CD14-positive monocyte (primary cell): ENCODE data around the gene MESD. TPM values are rescaled to one million over a fixed set of nuclear protein-coding genes. Genes with fewer than 3 reads are reported as not detected.

Source experiments
- DNase-seq, 3 donors: peaks; one replicate each; pipeline ENCODE4 v3.0.0-alpha.2; 2011 to 2022
- H2AFZ ChIP-seq: 2 replicates; pipeline ENCODE4 v1.6.0; 2012; ENCODE audit warnings: mild to moderate bottlenecking, low read depth, low read length, inconsistent platforms; ENCODE audit not compliant: insufficient read depth, poor library complexity, severe bottlenecking
- H3K27ac ChIP-seq, 2 donors: 1 replicate in 1 of 2; 2 replicates in 1 of 2; pipeline ENCODE4 v1.5.1; 2012 to 2013; ENCODE audit warnings: low read length in 2 of 2, control low read depth in 1 of 2, inconsistent platforms in 1 of 2, low read depth in 1 of 2, mild to moderate bottlenecking in 1 of 2
- H3K27me3 ChIP-seq, 2 donors: one replicate each; pipeline versions ENCODE4 v1.6.0 to v1.6.1; 2011 to 2013; ENCODE audit warnings: low read length in 2 of 2; ENCODE audit not compliant: control insufficient read depth in 2 of 2, insufficient read depth in 2 of 2
- H3K36me3 ChIP-seq, 2 donors: replicated peaks in 1 of 2; 1 replicate in 1 of 2; 2 replicates in 1 of 2; pipeline versions ENCODE4 v1.5.1 to v1.6.1; 2012 to 2013; ENCODE audit warnings: low read length in 2 of 2, control low read depth in 1 of 2, inconsistent platforms in 1 of 2, mild to moderate bottlenecking in 1 of 2; ENCODE audit not compliant: insufficient read depth in 2 of 2, control insufficient read depth in 1 of 2
- H3K4me1 ChIP-seq, 2 donors: 1 replicate in 1 of 2; 2 replicates in 1 of 2; pipeline versions ENCODE4 v1.5.1 to v1.6.1; 2012 to 2013; ENCODE audit warnings: low read length in 2 of 2, control low read depth in 1 of 2, inconsistent platforms in 1 of 2, mild to moderate bottlenecking in 1 of 2, moderate library complexity in 1 of 2; ENCODE audit not compliant: insufficient read depth in 2 of 2, control insufficient read depth in 1 of 2
- H3K4me2 ChIP-seq: replicated peaks from 2 replicates; pipeline ENCODE3; 2012; ENCODE audit warnings: low read length, moderate library complexity, mild to moderate bottlenecking; ENCODE audit not compliant: poor library complexity, severe bottlenecking; ENCODE audit errors: extremely low read depth
- H3K4me3 ChIP-seq, 3 experiments: fragments of 200-600 bp in 1 of 3; sonication (generic) in 1 of 3; replicated peaks in 1 of 3; 1 replicate in 2 of 3; 2 replicates in 1 of 3; pipeline ENCODE4 v1.5.1; 2011 to 2013; ENCODE audit warnings: low read length in 3 of 3, mild to moderate bottlenecking in 3 of 3, control low read depth in 2 of 3, low read depth in 2 of 3, inconsistent platforms in 1 of 3, moderate library complexity in 1 of 3
- H3K79me2 ChIP-seq: 2 replicates; pipeline ENCODE4 v1.6.0; 2012; ENCODE audit warnings: mild to moderate bottlenecking, control low read depth, inconsistent platforms, low read length, moderate library complexity; ENCODE audit not compliant: insufficient read depth
- H3K9ac ChIP-seq: 2 replicates; pipeline ENCODE4 v1.6.0; 2017; ENCODE audit warnings: low read length, mild to moderate bottlenecking; ENCODE audit not compliant: insufficient read depth, poor library complexity, severe bottlenecking
- H3K9me3 ChIP-seq, 2 donors: replicated peaks in 1 of 2; 1 replicate in 1 of 2; 2 replicates in 1 of 2; pipeline versions ENCODE4 v1.5.1 to v1.6.1; 2012 to 2013; ENCODE audit warnings: low read length in 2 of 2, control low read depth in 1 of 2; ENCODE audit not compliant: control insufficient read depth in 1 of 2, insufficient read depth in 1 of 2
- H4K20me1 ChIP-seq: 2 replicates; pipeline ENCODE4 v1.6.0; 2012; ENCODE audit warnings: mild to moderate bottlenecking, low read length, control low read depth, moderate library complexity; ENCODE audit not compliant: insufficient read depth
- H3K27ac Mint-ChIP-seq, 7 donors: one replicate each; pipeline ENCODE4 v1.8.0; 2020; ENCODE audit warnings: mild to moderate bottlenecking in 7 of 7, mixed read lengths in 7 of 7, moderate library complexity in 6 of 7, inconsistent platforms in 2 of 7
- H3K27me3 Mint-ChIP-seq, 3 donors: one replicate each; pipeline ENCODE4 v1.8.0; 2021 to 2022; ENCODE audit warnings: low read depth in 3 of 3, mild to moderate bottlenecking in 3 of 3, mixed read lengths in 3 of 3, moderate library complexity in 3 of 3, inconsistent platforms in 1 of 3
- H3K36me3 Mint-ChIP-seq, 2 donors: one replicate each; pipeline ENCODE4 v1.8.0; 2020; ENCODE audit warnings: mixed read lengths in 2 of 2, inconsistent platforms in 1 of 2, mild to moderate bottlenecking in 1 of 2
- H3K4me1 Mint-ChIP-seq: one replicate; pipeline ENCODE4 v1.8.0; 2020; ENCODE audit warnings: mild to moderate bottlenecking, mixed read lengths
- H3K4me3 Mint-ChIP-seq, 2 donors: one replicate each; pipeline ENCODE4 v1.8.0; 2020; ENCODE audit warnings: mild to moderate bottlenecking in 2 of 2, mixed read lengths in 2 of 2, moderate library complexity in 1 of 2
- H3K9me3 Mint-ChIP-seq, 7 donors: one replicate each; pipeline ENCODE4 v1.8.0; 2020 to 2022; ENCODE audit warnings: mixed read lengths in 7 of 7, mild to moderate bottlenecking in 6 of 7, moderate library complexity in 6 of 7, inconsistent platforms in 2 of 7
- WGBS: methylation state at CpG from one replicate; pipeline ENCODE4 v1.1.5; 2013; ENCODE audit warnings: missing lambda C conversion rate; ENCODE audit not compliant: insufficient coverage; 5-methylcytosine and 5-hydroxymethylcytosine counted together
- intact Hi-C, 2 donors: fragments of 100-400 bp; cut with micrococcal nuclease; formaldehyde crosslinking; loops; one replicate each; pipeline versions ENCODE4 v1.15.0 to v1.15.1; 2023
- polyA plus RNA-seq, 3 donors: library from polyadenylated mRNA; depleted of rRNA in 1 of 3; unstranded in 2 of 3; stranded (reverse) in 1 of 3; fragments of 300-500 nt in 2 of 3; fragments of >200 nt in 1 of 3; fragmentation: Illumina TruSeq in 2 of 3; gene quantifications; 1 replicate in 2 of 3; 2 replicates in 1 of 3; pipeline ENCODE4 v1.2.3, GENCODE V29; 2012 to 2021
- TF ChIP-seq, protein P1 (sequence below): fragments of 200-600 bp; IDR thresholded peaks from one replicate; pipeline ENCODE4 v1.8.0; 2022; ENCODE audit warnings: antibody characterized with exemption, mild to moderate bottlenecking

Gene MESD
- polyA plus RNA-seq, 3 donors = 5.6 to 15.7 (median 13.1) TPM

DNA sequence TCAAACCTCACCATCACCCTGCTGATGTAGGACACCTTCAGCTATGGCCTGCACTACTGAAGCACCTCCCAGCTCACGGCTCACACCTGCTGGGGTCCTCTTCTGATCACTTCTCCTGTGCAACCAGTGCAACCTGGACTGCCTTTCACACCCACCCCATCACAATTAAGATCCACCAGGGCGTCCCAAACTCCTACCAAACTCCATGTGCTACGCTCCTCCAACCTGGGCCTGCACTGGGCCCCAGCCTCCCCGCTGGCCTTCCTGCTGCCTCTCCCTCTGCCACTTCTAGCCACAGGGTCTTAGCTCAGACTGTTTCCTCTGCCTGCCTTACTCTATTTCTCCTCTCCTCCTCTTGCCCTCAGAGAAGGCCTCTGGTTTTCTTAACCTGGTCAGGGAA is 12.8 kb downstream of the MESD start:
- H3K9me3 ChIP-seq = no peaks in the 10 kb centered on the region
- no peak overlapping the region for H3K4me2 ChIP-seq
- Mint-ChIP-seq H3K9me3 (peaks cover 0 to 2% (median 0%) of the 10 kb centered on the region in 7 donors), H3K4me1 (peaks cover 5% of the 10 kb centered on the region), H3K4me3 (no peak overlapping the region), H3K27ac (peak overlapping the region in 5 of 7 donors; percentile 6 to 75 (median 47)), H3K36me3 (peaks cover 54 to 67% of the 10 kb centered on the region in 2 donors), H3K27me3 (no peaks in the 10 kb centered on the region)
- 98% methylated on average over 4 of the region's 4 CpGs for WGBS
- H3K27ac ChIP-seq = peak overlapping the region in 1 of 2 donors; percentile 24
- DNase-seq = no peak
- H2AFZ ChIP-seq = no peak overlapping the region
- H3K79me2 ChIP-seq = peaks cover 22% of the 10 kb centered on the region
- TF ChIP-seq, protein P1, sequence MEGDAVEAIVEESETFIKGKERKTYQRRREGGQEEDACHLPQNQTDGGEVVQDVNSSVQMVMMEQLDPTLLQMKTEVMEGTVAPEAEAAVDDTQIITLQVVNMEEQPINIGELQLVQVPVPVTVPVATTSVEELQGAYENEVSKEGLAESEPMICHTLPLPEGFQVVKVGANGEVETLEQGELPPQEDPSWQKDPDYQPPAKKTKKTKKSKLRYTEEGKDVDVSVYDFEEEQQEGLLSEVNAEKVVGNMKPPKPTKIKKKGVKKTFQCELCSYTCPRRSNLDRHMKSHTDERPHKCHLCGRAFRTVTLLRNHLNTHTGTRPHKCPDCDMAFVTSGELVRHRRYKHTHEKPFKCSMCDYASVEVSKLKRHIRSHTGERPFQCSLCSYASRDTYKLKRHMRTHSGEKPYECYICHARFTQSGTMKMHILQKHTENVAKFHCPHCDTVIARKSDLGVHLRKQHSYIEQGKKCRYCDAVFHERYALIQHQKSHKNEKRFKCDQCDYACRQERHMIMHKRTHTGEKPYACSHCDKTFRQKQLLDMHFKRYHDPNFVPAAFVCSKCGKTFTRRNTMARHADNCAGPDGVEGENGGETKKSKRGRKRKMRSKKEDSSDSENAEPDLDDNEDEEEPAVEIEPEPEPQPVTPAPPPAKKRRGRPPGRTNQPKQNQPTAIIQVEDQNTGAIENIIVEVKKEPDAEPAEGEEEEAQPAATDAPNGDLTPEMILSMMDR = no peak
- H3K27me3 ChIP-seq = no peaks in the 10 kb centered on the region
- no peak overlapping the region for H3K4me3 ChIP-seq
- no peaks in the 10 kb centered on the region for H3K4me1 ChIP-seq
- intact Hi-C loops = loop anchor here (5.0 to 10.0 kb wide), 2 partner anchors 128 to 290 kb away; no protein-coding TSS in a partner anchor
- no peak overlapping the region for H3K9ac ChIP-seq
- peaks cover 18% of the 10 kb centered on the region for H4K20me1 ChIP-seq
- peaks cover 47 to 80% of the 10 kb centered on the region in 2 donors for H3K36me3 ChIP-seq

- H3K9me3 ChIP-seq = no peaks in the 10 kb centered on the region
- peaks cover 20% of the 10 kb centered on the region for H3K79me2 ChIP-seq
- Mint-ChIP-seq H3K36me3 (peaks cover 54 to 63% of the 10 kb centered on the region in 2 donors), H3K27ac (peak overlapping the region in 1 of 7 donors; percentile 64), H3K4me3 (no peak overlapping the region), H3K9me3 (peaks cover 0 to 2% (median 0%) of the 10 kb centered on the region in 7 donors), H3K4me1 (peaks cover 4% of the 10 kb centered on the region), H3K27me3 (no peaks in the 10 kb centered on the region)
- no peaks in the 10 kb centered on the region for H3K4me1 ChIP-seq
- H3K27ac ChIP-seq = no peak overlapping the region
- DNase-seq = no peak
- H4K20me1 ChIP-seq = peaks cover 18% of the 10 kb centered on the region
- H3K4me3 ChIP-seq = no peak overlapping the region
- H3K36me3 ChIP-seq = peaks cover 43 to 79% of the 10 kb centered on the region in 2 donors
- H3K27me3 ChIP-seq = no peaks in the 10 kb centered on the region
- TF ChIP-seq, protein P1 = no peak
- H3K4me2 ChIP-seq = no peak overlapping the region
- intact Hi-C loops = loop anchor here (5.0 to 10.0 kb wide), 3 partner anchors 130 to 518 kb away; no protein-coding TSS in a partner anchor
- no peak overlapping the region for H2AFZ ChIP-seq
- no peak overlapping the region for H3K9ac ChIP-seq
- WGBS = no CpG with 5 or more reads among the region's 4 CpGs
Measured at GRCh38 chr15:80974914-80975313, 14.7 kb downstream of the MESD start.
